Gastroesophageal sphincter (tissue), 4 donors: ENCODE data around the gene FOXK1. TPM values are rescaled to one million over a fixed set of nuclear protein-coding genes. Genes with fewer than 3 reads are reported as not detected.

ENCODE experiments used
- ATAC-seq: fragments of 150-250 bp; one replicate; pipeline ENCODE4 v1.9.1; 2016; ENCODE audit warnings: mild to moderate bottlenecking, moderate library complexity
- H3K27ac ChIP-seq, 4 donors: fragments of 200-600 bp; sonication (generic) in 3 of 4; 1 replicate in 3 of 4; 2 replicates in 1 of 4; pipeline ENCODE4 v1.5.1; 2016 to 2019
- H3K27me3 ChIP-seq: fragments of 200-600 bp; sonication (generic); one replicate; pipeline ENCODE4 v1.5.1; 2019
- H3K36me3 ChIP-seq, 2 donors: fragments of 200-600 bp; sonication (generic); one replicate each; pipeline ENCODE4 v1.5.1; 2019; ENCODE audit warnings: control low read depth in 1 of 2
- H3K4me1 ChIP-seq, 3 donors: fragments of 200-600 bp; sonication (generic); 1 replicate in 2 of 3; 2 replicates in 1 of 3; pipeline ENCODE4 v1.5.1; 2016 to 2019; ENCODE audit warnings: control low read depth in 2 of 3
- H3K4me3 ChIP-seq, 2 donors: fragments of 200-600 bp; sonication (generic); one replicate each; pipeline ENCODE4 v1.5.1; 2019; ENCODE audit warnings: mild to moderate bottlenecking in 1 of 2, moderate library complexity in 1 of 2
- H3K9me3 ChIP-seq, 3 donors: fragments of 200-600 bp; sonication (generic); one replicate each; pipeline ENCODE4 v1.5.1; 2017 to 2019; ENCODE audit warnings: control low read depth in 2 of 3
- CTCF ChIP-seq, 4 experiments: fragments of 200-600 bp in 2 of 4; fragments of 450-650 bp in 2 of 4; sonication (generic) in 1 of 4; IDR thresholded peaks; one replicate each; pipeline ENCODE4 v1.5.1; 2017 to 2019; ENCODE audit warnings: antibody characterized with exemption in 4 of 4, mild to moderate bottlenecking in 2 of 4, moderate library complexity in 2 of 4
- EP300 ChIP-seq: sonication (generic); formaldehyde crosslinking; IDR thresholded peaks from one replicate; pipeline ENCODE4 v1.6.1; 2017; ENCODE audit warnings: antibody characterized with exemption, mild to moderate bottlenecking
- POLR2A ChIP-seq, 2 donors: fragments of 450-650 bp; IDR thresholded peaks; one replicate each; pipeline ENCODE4 v1.6.1; 2017; ENCODE audit warnings: antibody characterized with exemption in 2 of 2, mild to moderate bottlenecking in 2 of 2, moderate library complexity in 1 of 2
- POLR2AphosphoS5 ChIP-seq: sonication (generic); formaldehyde crosslinking; IDR thresholded peaks from one replicate; pipeline ENCODE4 v1.6.1; 2017; ENCODE audit warnings: antibody characterized with exemption
- WGBS, 2 donors: methylation state at CpG; one replicate each; pipeline ENCODE4 v1.1.5; 2018; ENCODE audit warnings: low coverage in 1 of 2; 5-methylcytosine and 5-hydroxymethylcytosine counted together
- total RNA-seq, 4 donors: library from RNA; depleted of rRNA; stranded (reverse); fragments of >200 nt; gene quantifications; one replicate each; pipeline ENCODE4 v1.1.0, GENCODE V29; 2016

The FOXK1 gene
- total RNA-seq, 4 donors from 2014 or later, result 28.5 to 45.2 (median 30.0) TPM

GRCh38 chr7:4771737-4772136 lies 89.6 kb downstream of the FOXK1 start:
- peaks cover 0 to 14% of the 10 kb centered on the region in 2 donors for H3K36me3 ChIP-seq
- no peak overlapping the region for H3K4me3 ChIP-seq
- H3K9me3 ChIP-seq, result no peaks in the 10 kb centered on the region
- TF ChIP-seq POLR2A (IDR thresholded peaks at IDR 0.05), result no peak
- TF ChIP-seq CTCF (IDR thresholded peaks at IDR 0.05), result no peak
- TF ChIP-seq EP300, result no peak
- no peak for TF ChIP-seq POLR2AphosphoS5
- H3K27ac ChIP-seq, result peak overlapping the region in 3 of 4 donors; percentile 17 to 90 (median 86)
- H3K27me3 ChIP-seq, result no peaks in the 10 kb centered on the region
- WGBS, 2 donors, result no CpG with 5 or more reads among the region's 9 CpGs
- ATAC-seq, result no peak
- H3K4me1 ChIP-seq, result peaks cover 2 to 64% (median 24%) of the 10 kb centered on the region in 3 donors

- peaks cover 3 to 64% (median 27%) of the 10 kb centered on the region in 3 donors for H3K4me1 ChIP-seq
- no peak for ATAC-seq
- no peaks in the 10 kb centered on the region for H3K27me3 ChIP-seq
- H3K36me3 ChIP-seq, result peaks cover 0 to 14% of the 10 kb centered on the region in 2 donors
- WGBS, 2 donors, result 80 to 87% methylated on average over 2 to 5 of the region's 6 CpGs
- TF ChIP-seq CTCF (IDR thresholded peaks at IDR 0.05) (no peak), EP300 (no peak), POLR2A (IDR thresholded peaks at IDR 0.05) (no peak), POLR2AphosphoS5 (no peak)
- H3K9me3 ChIP-seq, result no peaks in the 10 kb centered on the region
- no peak overlapping the region for H3K4me3 ChIP-seq
- H3K27ac ChIP-seq, result peak overlapping the region in 3 of 4 donors; percentile 17 to 90 (median 86)
These were observed 90.2 kb downstream of the FOXK1 start for GRCh38 chr7:4772306-4772705.

DNA sequence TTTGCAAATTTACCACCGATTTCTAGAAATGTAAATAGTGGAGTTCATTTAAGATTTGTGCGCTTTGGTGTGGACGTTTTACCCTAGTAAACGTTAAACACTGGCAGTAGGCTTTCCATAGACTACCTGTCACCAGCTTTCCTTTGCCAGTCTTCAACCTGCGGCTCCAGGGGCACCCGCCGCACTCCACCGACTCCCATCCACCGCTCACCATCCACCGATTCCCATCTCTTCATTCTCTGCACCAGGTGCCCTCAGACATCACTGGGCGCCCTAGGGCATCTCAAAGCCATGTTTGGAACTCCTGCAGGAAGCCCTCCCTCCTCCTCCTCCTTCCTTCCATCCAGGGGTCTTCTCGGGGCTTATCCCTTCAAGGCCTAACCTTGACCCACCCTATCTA lies 91.9 kb downstream of the FOXK1 start:
- no peak for ATAC-seq
- H3K36me3 ChIP-seq, result peaks cover 0 to 10% of the 10 kb centered on the region in 2 donors
- no peak for TF ChIP-seq POLR2AphosphoS5
- peak overlapping the region in 2 of 4 donors; percentile 93 to 96 for H3K27ac ChIP-seq
- no peak overlapping the region for H3K4me3 ChIP-seq
- H3K4me1 ChIP-seq, result peaks cover 3 to 62% (median 24%) of the 10 kb centered on the region in 3 donors
- no peaks in the 10 kb centered on the region for H3K9me3 ChIP-seq
- 74 to 81% methylated on average over 12 of the region's 12 CpGs for WGBS, 2 donors
- no peaks in the 10 kb centered on the region for H3K27me3 ChIP-seq

DNA sequence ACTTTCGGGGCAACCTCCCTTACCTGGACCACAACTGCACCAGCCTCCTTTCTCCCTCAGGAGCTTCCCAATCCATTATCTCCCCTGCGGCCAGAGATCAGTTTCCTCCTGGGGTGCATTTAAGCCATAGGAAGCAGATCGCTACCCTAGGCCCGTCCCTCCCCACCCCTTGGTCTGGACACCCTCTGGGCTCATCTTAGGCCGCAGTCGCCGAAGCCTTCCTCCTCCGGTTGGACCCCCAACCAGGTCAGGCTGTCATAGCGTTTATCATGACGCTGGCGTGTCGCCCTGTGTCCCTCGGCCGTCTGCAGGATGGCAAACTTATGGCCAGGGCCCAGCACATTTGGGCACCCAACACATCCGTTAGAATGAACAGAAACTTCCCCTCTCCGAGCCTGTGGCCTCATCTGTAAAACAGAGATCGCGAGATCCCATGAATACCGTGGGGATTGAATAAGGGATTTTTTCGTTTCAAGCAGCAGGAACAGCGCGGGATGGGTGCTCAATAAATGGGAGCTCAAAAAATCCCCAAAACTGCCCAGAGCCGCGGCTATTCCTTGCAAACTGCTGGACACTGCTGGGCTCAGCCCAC lies 92.7 kb downstream of the FOXK1 start:
- TF ChIP-seq POLR2A (IDR thresholded peaks at IDR 0.05) (no peak), POLR2AphosphoS5 (no peak), EP300 (no peak), CTCF (IDR thresholded peaks at IDR 0.05) (no peak)
- no peaks in the 10 kb centered on the region for H3K9me3 ChIP-seq
- peak; percentile 50 for ATAC-seq
- WGBS, 2 donors, result 0 to 60% methylated on average over 1 to 10 of the region's 24 CpGs
- peak overlapping the region; percentile 68 to 82 for H3K4me3 ChIP-seq
- peak overlapping the region; percentile 91 to 98 (median 94) for H3K27ac ChIP-seq
- peaks cover 0 to 12% of the 10 kb centered on the region in 2 donors for H3K36me3 ChIP-seq
- H3K4me1 ChIP-seq, result peaks cover 3 to 55% (median 18%) of the 10 kb centered on the region in 3 donors
- no peaks in the 10 kb centered on the region for H3K27me3 ChIP-seq

- Histone ChIP-seq H3K27ac (peak within 1 kb of the TSS; percentile 91 to 98 (median 94)), H3K4me1 (peaks cover 3 to 49% (median 12%) of the 10 kb centered on the region in 3 donors)
These were observed 93.3 kb downstream of the FOXK1 start, which contains the start of gene AP5Z1 for GRCh38 chr7:4775250-4775847. TSS of gene AP5Z1 (plus strand) at chr7:4775623. CDS start at chr7:4775716, 93 bp downstream.

More at GRCh38 chr7:4775250-4775847, 93.3 kb downstream of the FOXK1 start, which contains the start of gene AP5Z1:
- 0% methylated on average over 5 of the region's 55 CpGs; no CpG with 5 or more reads in 1 of the 2 donors for WGBS, 2 donors
- Histone ChIP-seq H3K27me3 (no peaks in the 10 kb centered on the region), H3K4me3 (peak within 1 kb of the TSS; percentile 68 to 82), H3K9me3 (no peaks in the 10 kb centered on the region), H3K36me3 (peaks cover 0 to 18% of the 10 kb centered on the region in 2 donors)
- peak in 3 of 4 experiments; percentile 13 to 22 (median 14) for TF ChIP-seq CTCF (IDR thresholded peaks at IDR 0.05)
- no peak for TF ChIP-seq EP300
- peak; percentile 98 for TF ChIP-seq POLR2AphosphoS5
- peak; percentile 95 to 96 for TF ChIP-seq POLR2A (IDR thresholded peaks at IDR 0.05)
- peak; percentile 94 for ATAC-seq
